Thoracic aorta (tissue), 2 donors: ENCODE measurements around the gene TENM4. TPM values are rescaled to one million over a fixed set of nuclear protein-coding genes. Genes with fewer than 3 reads are reported as not detected.
A peak's percentile ranks its signal among the peaks of the same experiment; 100 is the strongest.

ENCODE experiments used
- ATAC-seq: fragments of 150-250 bp; one replicate; pipeline ENCODE4 v1.8.0; 2017; ENCODE audit warnings: low read depth; ENCODE audit not compliant: insufficient number of reproducible peaks, low FRiP score
- DNase-seq: peaks from one replicate; pipeline ENCODE4 v3.0.0-alpha.2; 2020; ENCODE audit warnings: low spot score
- H3K27ac ChIP-seq, 2 donors: fragments of 200-600 bp; sonication (generic); 1 replicate in 1 of 2; 2 replicates in 1 of 2; pipeline ENCODE4 v1.5.1; 2016; ENCODE audit warnings: mild to moderate bottlenecking in 2 of 2, moderate library complexity in 2 of 2
- H3K27me3 ChIP-seq: fragments of 200-600 bp; sonication (generic); replicated peaks from 2 replicates; pipeline ENCODE4 v1.6.0; 2016; ENCODE audit warnings: mild to moderate bottlenecking; ENCODE audit not compliant: insufficient read depth
- H3K36me3 ChIP-seq: fragments of 200-600 bp; sonication (generic); one replicate; pipeline ENCODE4 v1.5.1; 2016
- H3K4me1 ChIP-seq, 2 donors: fragments of 200-600 bp; sonication (generic); 1 replicate in 1 of 2; 2 replicates in 1 of 2; pipeline versions ENCODE4 v1.5.1 to v1.6.0; 2016; ENCODE audit warnings: low read depth in 2 of 2, mild to moderate bottlenecking in 1 of 2; ENCODE audit not compliant: control insufficient read depth in 1 of 2
- H3K4me3 ChIP-seq: fragments of 200-600 bp; sonication (generic); 2 replicates; pipeline ENCODE4 v1.5.1; 2016; ENCODE audit warnings: mild to moderate bottlenecking
- H3K9me3 ChIP-seq: fragments of 200-600 bp; sonication (generic); 2 replicates; pipeline ENCODE4 v1.5.1; 2016
- CTCF ChIP-seq: fragments of 200-600 bp; sonication (generic); IDR thresholded peaks from one replicate; pipeline ENCODE4 v1.5.1; 2019; ENCODE audit warnings: antibody characterized with exemption
- total RNA-seq, 2 donors: library from RNA; depleted of rRNA; stranded (reverse); fragments of >200 nt; gene quantifications; one replicate each; pipeline versions ENCODE4 v1.1.0 to v1.2.3, GENCODE V29; 2016

The TENM4 gene
- total RNA-seq, 2 donors from 2014 or later: 6.1 to 13.3 TPM

GRCh38 chr11:79243422-79244210 is 197.2 kb downstream of the TENM4 start:
- peaks cover 5 to 38% of the 10 kb centered on the region in 2 donors for H3K4me1 ChIP-seq
- no peak for TF ChIP-seq CTCF
- no peaks in the 10 kb centered on the region for H3K27me3 ChIP-seq
- H3K9me3 ChIP-seq: no peaks in the 10 kb centered on the region
- DNase-seq: no peak
- H3K27ac ChIP-seq: peak overlapping the region; percentile 72 to 73
- H3K4me3 ChIP-seq: no peak overlapping the region
- no peaks in the 10 kb centered on the region for H3K36me3 ChIP-seq
- ATAC-seq: no peak

- DNase-seq: no peak
- TF ChIP-seq CTCF: no peak
- peaks cover 9 to 47% of the 10 kb centered on the region in 2 donors for H3K4me1 ChIP-seq
- H3K9me3 ChIP-seq: no peaks in the 10 kb centered on the region
- ATAC-seq: no peak
- H3K27ac ChIP-seq: peak overlapping the region in 1 of 2 donors; percentile 10
- no peaks in the 10 kb centered on the region for H3K27me3 ChIP-seq
- no peaks in the 10 kb centered on the region for H3K36me3 ChIP-seq
- H3K4me3 ChIP-seq: no peak overlapping the region
These were observed 198.2 kb downstream of the TENM4 start for GRCh38 chr11:79242616-79243015.

- Histone ChIP-seq H3K9me3 (no peaks in the 10 kb centered on the region), H3K4me1 (peaks cover 9 to 52% of the 10 kb centered on the region in 2 donors), H3K36me3 (no peaks in the 10 kb centered on the region), H3K27me3 (no peaks in the 10 kb centered on the region), H3K4me3 (no peak overlapping the region), H3K27ac (no peak overlapping the region)
- TF ChIP-seq CTCF: no peak
- ATAC-seq (no peak), DNase-seq (no peak)
These were observed 199.0 kb downstream of the TENM4 start for GRCh38 chr11:79241852-79242241.

- Histone ChIP-seq H3K36me3 (no peaks in the 10 kb centered on the region), H3K4me3 (no peak overlapping the region), H3K27ac (no peak overlapping the region), H3K9me3 (no peaks in the 10 kb centered on the region), H3K4me1 (peaks cover 9 to 53% of the 10 kb centered on the region in 2 donors), H3K27me3 (no peaks in the 10 kb centered on the region)
- ATAC-seq (no peak), DNase-seq (no peak)
- TF ChIP-seq CTCF: no peak
These were observed 199.5 kb downstream of the TENM4 start for GRCh38 chr11:79241205-79241851.

- Histone ChIP-seq H3K9me3 (no peaks in the 10 kb centered on the region), H3K27me3 (no peaks in the 10 kb centered on the region), H3K4me1 (peaks cover 4 to 26% of the 10 kb centered on the region in 2 donors), H3K4me3 (peak overlapping the region; percentile 34), H3K27ac (peak overlapping the region in 1 of 2 donors; percentile 37), H3K36me3 (no peaks in the 10 kb centered on the region)
- DNase-seq: no peak
- TF ChIP-seq CTCF: no peak
- no peak for ATAC-seq
These were observed 203.1 kb downstream of the TENM4 start for GRCh38 chr11:79237703-79238102.
